Measurements from ENCODE around the gene SHB.

- TF ChIP-seq CTCF (IDR thresholded peaks at IDR 0.05) (peak in 3 of 4 experiments; percentile 37 to 72 (median 70)), POLR2A (IDR thresholded peaks at IDR 0.05) (no peak), POLR2AphosphoS5 (IDR thresholded peaks at IDR 0.05) (peak; percentile 80)
Measured at GRCh38 chr9:37921546-37922300, 147.3 kb downstream of the SHB start.

Data from prostate gland (tissue), 2 donors.